H9 (cell line): ENCODE results near the gene TPPP. TPM values are rescaled to one million over a fixed set of nuclear protein-coding genes. Genes with fewer than 3 reads are reported as not detected.
"Not testable (repeated sequence)": the region's sequence is repeated elsewhere in the genome, so short reads cannot be mapped to it uniquely, and the experiment has no call there.

Experiments used
- DNase-seq: peaks from one replicate; pipeline ENCODE4 v3.0.0-alpha.2; 2017
- H2AFZ ChIP-seq: one replicate; pipeline ENCODE4 v1.6.1; 2013; ENCODE audit warnings: mild to moderate bottlenecking, low read length, control low read depth, moderate library complexity
- H2AK5ac ChIP-seq: 2 replicates; pipeline ENCODE4 v1.6.1; 2013; ENCODE audit warnings: low read length, control low read depth, mixed read lengths; ENCODE audit not compliant: insufficient read length
- H2BK120ac ChIP-seq: one replicate; pipeline ENCODE4 v1.6.1; 2013; ENCODE audit warnings: low read depth, mild to moderate bottlenecking, low read length, control low read depth, inconsistent platforms; ENCODE audit not compliant: poor library complexity, severe bottlenecking
- H2BK12ac ChIP-seq: 2 replicates; pipeline ENCODE4 v1.6.1; 2013; ENCODE audit warnings: low read length, control low read depth, mixed read lengths, low read depth; ENCODE audit not compliant: insufficient read length
- H2BK15ac ChIP-seq: 2 replicates; pipeline ENCODE4 v1.6.1; 2013; ENCODE audit warnings: low read depth, low read length, control low read depth
- H2BK20ac ChIP-seq: one replicate; pipeline ENCODE4 v1.6.1; 2013; ENCODE audit warnings: low read depth, mild to moderate bottlenecking, low read length, control low read depth, inconsistent platforms; ENCODE audit not compliant: poor library complexity, severe bottlenecking
- H2BK5ac ChIP-seq: 2 replicates; pipeline ENCODE4 v1.6.1; 2013; ENCODE audit warnings: low read length, control low read depth, mixed read lengths; ENCODE audit not compliant: insufficient read length
- H3K14ac ChIP-seq: 2 replicates; pipeline ENCODE4 v1.6.1; 2013; ENCODE audit warnings: low read length, control low read depth; ENCODE audit not compliant: insufficient read depth
- H3K18ac ChIP-seq: 2 replicates; pipeline ENCODE4 v1.6.1; 2013; ENCODE audit warnings: low read depth, mild to moderate bottlenecking, mixed read lengths, low read length, control low read depth; ENCODE audit not compliant: insufficient read length
- H3K23ac ChIP-seq: 2 replicates; pipeline ENCODE4 v1.6.1; 2013; ENCODE audit warnings: low read length, control low read depth, mixed read lengths, low read depth; ENCODE audit not compliant: insufficient read length
- H3K23me2 ChIP-seq: 2 replicates; pipeline ENCODE4 v1.6.1; 2013; ENCODE audit warnings: low read depth, mild to moderate bottlenecking, mixed read lengths, low read length, control low read depth; ENCODE audit not compliant: insufficient read length, poor library complexity, severe bottlenecking
- H3K27ac ChIP-seq: 2 replicates; pipeline ENCODE4 v1.5.1; 2013; ENCODE audit warnings: low read length, control low read depth, mixed read lengths, low read depth; ENCODE audit not compliant: insufficient read length
- H3K27me3 ChIP-seq: 2 replicates; pipeline ENCODE4 v1.6.1; 2013; ENCODE audit warnings: low read length, control low read depth, inconsistent platforms; ENCODE audit not compliant: insufficient read depth
- H3K4ac ChIP-seq: 2 replicates; pipeline ENCODE4 v1.6.1; 2013; ENCODE audit warnings: low read depth, mild to moderate bottlenecking, control low read depth, inconsistent platforms, low read length, moderate library complexity
- H3K4me1 ChIP-seq: 2 replicates; pipeline ENCODE4 v1.6.1; 2013; ENCODE audit warnings: low read length, control low read depth, inconsistent platforms; ENCODE audit not compliant: insufficient read depth
- H3K4me2 ChIP-seq: 2 replicates; pipeline ENCODE4 v1.6.1; 2013; ENCODE audit warnings: low read length, control low read depth, mixed read lengths; ENCODE audit not compliant: insufficient read length, insufficient read depth
- H3K56ac ChIP-seq: 2 replicates; pipeline ENCODE4 v1.6.1; 2013; ENCODE audit warnings: low read depth, mild to moderate bottlenecking, mixed read lengths, low read length, control low read depth; ENCODE audit not compliant: insufficient read length
- H3K79me1 ChIP-seq: 2 replicates; pipeline ENCODE4 v1.6.1; 2013; ENCODE audit warnings: low read depth, mild to moderate bottlenecking, moderate library complexity, low read length, control low read depth, inconsistent platforms; ENCODE audit not compliant: insufficient read depth, poor library complexity, severe bottlenecking
- H3K79me2 ChIP-seq: 2 replicates; pipeline ENCODE4 v1.6.1; 2013; ENCODE audit warnings: low read length, control low read depth, inconsistent platforms; ENCODE audit not compliant: insufficient read depth
- H3K9ac ChIP-seq: 2 replicates; pipeline ENCODE4 v1.6.1; 2013; ENCODE audit warnings: low read length, control low read depth, mixed read lengths; ENCODE audit not compliant: insufficient read length; ENCODE audit errors: extremely low read depth
- H3K9me3 ChIP-seq: one replicate; pipeline ENCODE4 v1.6.1; 2013; ENCODE audit warnings: low read depth, low read length, inconsistent platforms; ENCODE audit not compliant: control insufficient read depth
- H3T11ph ChIP-seq: one replicate; pipeline ENCODE4 v1.6.1; 2013; ENCODE audit warnings: mild to moderate bottlenecking, low read length, control low read depth, inconsistent platforms
- H4K20me1 ChIP-seq: one replicate; pipeline ENCODE4 v1.6.1; 2013; ENCODE audit not compliant: control insufficient read depth, insufficient read length, insufficient read depth
- H4K5ac ChIP-seq: 2 replicates; pipeline ENCODE4 v1.6.1; 2013; ENCODE audit warnings: low read depth, mild to moderate bottlenecking, mixed read lengths, low read length, control low read depth; ENCODE audit not compliant: insufficient read length
- H4K8ac ChIP-seq: replicated peaks from 2 replicates; pipeline ENCODE4 v1.6.1; 2013; ENCODE audit warnings: low read length, control low read depth, mixed read lengths, low read depth; ENCODE audit not compliant: insufficient read length
- H4K91ac ChIP-seq: 2 replicates; pipeline ENCODE4 v1.6.1; 2013; ENCODE audit warnings: low read depth, mild to moderate bottlenecking, moderate library complexity, mixed read lengths, low read length, control low read depth; ENCODE audit not compliant: insufficient read length
- H3K27ac Mint-ChIP-seq, 3 experiments: 2 replicates in 2 of 3; 3 replicates in 1 of 3; pipeline ENCODE4 v1.8.0; 2020 to 2021; ENCODE audit warnings: mixed read lengths in 3 of 3, mild to moderate bottlenecking in 1 of 3, moderate library complexity in 1 of 3
- H3K27me3 Mint-ChIP-seq: 2 replicates; pipeline ENCODE4 v1.8.0; 2021; ENCODE audit warnings: low read depth, mild to moderate bottlenecking, moderate library complexity, mixed read lengths
- H3K36me3 Mint-ChIP-seq, 3 experiments: 2 replicates in 2 of 3; 3 replicates in 1 of 3; pipeline ENCODE4 v1.8.0; 2020 to 2021; ENCODE audit warnings: low read depth in 3 of 3, mixed read lengths in 3 of 3; ENCODE audit not compliant: insufficient read depth in 1 of 3
- H3K4me1 Mint-ChIP-seq, 2 experiments: 2 replicates each; pipeline ENCODE4 v1.8.0; 2020; ENCODE audit warnings: mixed read lengths in 2 of 2
- H3K4me3 Mint-ChIP-seq, 2 experiments: 2 replicates in 1 of 2; 3 replicates in 1 of 2; pipeline ENCODE4 v1.8.0; 2020 to 2021; ENCODE audit warnings: mild to moderate bottlenecking in 2 of 2, mixed read lengths in 2 of 2, moderate library complexity in 1 of 2
- H3K9me3 Mint-ChIP-seq, 2 experiments: 2 replicates in 1 of 2; 3 replicates in 1 of 2; pipeline ENCODE4 v1.8.0; 2020; ENCODE audit warnings: mild to moderate bottlenecking in 2 of 2, mixed read lengths in 2 of 2, moderate library complexity in 1 of 2
- whole genome bisulfite sequencing: extraction: QIAGEN DNeasy Blood & Tissue Kit; methylation state at CpG from one replicate; pipeline ENCODE4 v1.1.7; 2013; ENCODE audit warnings: missing lambda C conversion rate, low lambda C conversion rate, mixed read lengths; ENCODE audit not compliant: insufficient read length; ENCODE audit errors: extremely low coverage; 5-methylcytosine and 5-hydroxymethylcytosine counted together
- total RNA-seq: library from RNA; stranded (reverse); gene quantifications from 2 replicates; pipeline ENCODE4 v1.2.1, GENCODE V29; 2021

The TPPP gene
- total RNA-seq, 1 experiment from 2014 or later, result 0.44 TPM

DNA sequence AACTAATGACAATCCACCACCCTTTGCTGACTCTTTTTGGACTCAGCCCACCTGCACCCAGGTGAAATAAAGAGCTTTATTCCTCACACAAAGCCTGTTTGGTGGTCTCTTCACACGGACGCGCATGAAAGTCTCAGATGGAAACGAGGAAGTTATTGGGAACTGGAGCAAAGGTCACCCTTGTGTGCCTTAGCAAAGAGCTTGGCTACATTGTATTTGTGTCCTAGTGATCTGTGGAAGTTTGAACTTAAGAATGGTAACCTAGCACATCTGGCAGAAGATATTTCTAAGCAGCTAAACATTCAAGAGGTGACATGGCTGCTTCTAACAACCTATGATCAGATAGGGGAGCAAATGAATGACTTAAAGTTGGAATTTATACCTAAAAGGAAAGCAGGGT is 15.2 kb upstream of the TPPP start:
- H4K20me1 ChIP-seq, H3K23me2 ChIP-seq, H2BK15ac ChIP-seq, H3T11ph ChIP-seq, H2AK5ac ChIP-seq, H2BK12ac ChIP-seq, H3K4ac ChIP-seq, H3K79me1 ChIP-seq, H4K5ac ChIP-seq, H3K36me3 Mint-ChIP-seq, H2BK120ac ChIP-seq, H3K14ac ChIP-seq, H3K27me3 ChIP-seq, H3K18ac ChIP-seq, H3K4me2 ChIP-seq, H3K9me3 ChIP-seq, H4K8ac ChIP-seq, H3K23ac ChIP-seq, H3K27ac Mint-ChIP-seq, H3K56ac ChIP-seq, H3K4me3 Mint-ChIP-seq, H2BK20ac ChIP-seq, DNase-seq, H2BK5ac ChIP-seq, H4K91ac ChIP-seq, H3K27ac ChIP-seq, H3K4me1 Mint-ChIP-seq, H3K9ac ChIP-seq, H2AFZ ChIP-seq, H3K4me1 ChIP-seq, H3K79me2 ChIP-seq: not testable (repeated sequence)
- no CpG with 5 or more reads among the region's 4 CpGs for WGBS
- Mint-ChIP-seq H3K9me3 (peaks cover 13 to 16% of the 10 kb centered on the region in 2 experiments), H3K27me3 (peaks cover 14% of the 10 kb centered on the region)

DNA sequence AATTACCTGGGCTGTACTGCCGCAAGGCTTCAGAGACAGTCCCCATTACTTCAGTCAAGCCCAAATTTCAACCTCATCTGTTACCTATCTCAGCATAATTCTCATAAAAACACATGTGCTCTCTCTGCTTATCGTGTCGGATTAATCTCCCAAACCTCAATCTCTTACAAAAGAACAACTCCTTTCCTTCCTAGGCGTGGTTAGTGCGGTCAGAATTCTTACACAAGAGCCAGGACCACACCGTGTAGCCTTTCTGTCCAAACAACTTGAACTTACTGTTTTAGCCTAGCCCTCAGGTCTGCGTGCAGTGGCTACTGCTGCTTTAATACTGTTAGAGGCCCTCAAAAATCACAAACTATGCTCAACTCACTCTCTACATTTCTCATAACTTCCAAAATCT is 13.0 kb upstream of the TPPP start:
- H4K8ac ChIP-seq, H4K91ac ChIP-seq, H3K4me3 Mint-ChIP-seq, H3K56ac ChIP-seq, H3K4me1 ChIP-seq, H2AFZ ChIP-seq, H2BK15ac ChIP-seq, H4K5ac ChIP-seq, H3K27ac Mint-ChIP-seq, H3K18ac ChIP-seq, H3K4me1 Mint-ChIP-seq, H3K14ac ChIP-seq, H3K9ac ChIP-seq, H3K23me2 ChIP-seq, H3K4me2 ChIP-seq, H4K20me1 ChIP-seq, H2BK20ac ChIP-seq, H3K27me3 ChIP-seq, H3K4ac ChIP-seq, H3T11ph ChIP-seq, H2AK5ac ChIP-seq, H2BK12ac ChIP-seq, H3K36me3 Mint-ChIP-seq, H3K79me2 ChIP-seq, H2BK5ac ChIP-seq, H3K79me1 ChIP-seq, DNase-seq, H2BK120ac ChIP-seq, H3K27ac ChIP-seq, H3K23ac ChIP-seq, H3K9me3 ChIP-seq: not testable (repeated sequence)
- H3K9me3 Mint-ChIP-seq, result peaks cover 10 to 13% of the 10 kb centered on the region in 2 experiments
- WGBS, result no CpG with 5 or more reads among the region's 7 CpGs
- peaks cover 30% of the 10 kb centered on the region for H3K27me3 Mint-ChIP-seq
